ENCODE results near the gene MACC1.

DNA sequence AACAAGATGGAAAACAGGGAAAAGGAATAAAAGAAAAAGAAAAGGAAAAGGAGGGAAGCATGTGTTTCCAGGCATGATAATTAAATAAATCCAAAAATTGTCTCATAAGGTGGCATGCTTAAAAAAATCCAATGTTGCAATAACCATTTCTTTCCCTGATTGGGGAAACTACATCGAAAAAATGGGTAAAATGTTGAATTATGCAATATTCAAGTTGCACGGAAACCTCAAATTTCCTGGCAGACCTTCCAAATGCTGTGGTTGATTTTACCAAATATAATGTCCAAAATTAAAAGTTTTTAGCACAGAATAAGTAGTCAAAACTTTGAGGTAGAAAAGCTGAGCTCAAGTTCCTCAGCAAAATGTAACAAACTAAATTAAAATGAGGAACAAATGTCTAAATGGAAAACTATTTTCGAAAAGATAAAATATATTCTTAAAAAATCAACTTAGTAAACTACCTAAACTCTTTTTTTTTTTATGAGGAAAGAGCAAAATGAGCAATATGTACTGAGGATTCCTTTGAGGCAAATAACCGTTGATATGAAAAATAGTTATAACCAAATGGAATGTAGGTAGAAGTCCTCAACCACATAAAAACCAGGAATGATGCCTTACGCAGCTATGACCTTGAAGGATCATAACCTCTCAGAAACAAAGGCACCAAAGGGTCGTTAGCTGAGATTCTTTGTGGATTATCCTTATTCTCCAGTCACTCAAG is 52.6 kb downstream of the MACC1 start:
- TF ChIP-seq, protein P1, sequence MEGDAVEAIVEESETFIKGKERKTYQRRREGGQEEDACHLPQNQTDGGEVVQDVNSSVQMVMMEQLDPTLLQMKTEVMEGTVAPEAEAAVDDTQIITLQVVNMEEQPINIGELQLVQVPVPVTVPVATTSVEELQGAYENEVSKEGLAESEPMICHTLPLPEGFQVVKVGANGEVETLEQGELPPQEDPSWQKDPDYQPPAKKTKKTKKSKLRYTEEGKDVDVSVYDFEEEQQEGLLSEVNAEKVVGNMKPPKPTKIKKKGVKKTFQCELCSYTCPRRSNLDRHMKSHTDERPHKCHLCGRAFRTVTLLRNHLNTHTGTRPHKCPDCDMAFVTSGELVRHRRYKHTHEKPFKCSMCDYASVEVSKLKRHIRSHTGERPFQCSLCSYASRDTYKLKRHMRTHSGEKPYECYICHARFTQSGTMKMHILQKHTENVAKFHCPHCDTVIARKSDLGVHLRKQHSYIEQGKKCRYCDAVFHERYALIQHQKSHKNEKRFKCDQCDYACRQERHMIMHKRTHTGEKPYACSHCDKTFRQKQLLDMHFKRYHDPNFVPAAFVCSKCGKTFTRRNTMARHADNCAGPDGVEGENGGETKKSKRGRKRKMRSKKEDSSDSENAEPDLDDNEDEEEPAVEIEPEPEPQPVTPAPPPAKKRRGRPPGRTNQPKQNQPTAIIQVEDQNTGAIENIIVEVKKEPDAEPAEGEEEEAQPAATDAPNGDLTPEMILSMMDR (IDR thresholded peaks at IDR 0.05), result no peak
- no peak for TF ChIP-seq POLR2A (IDR thresholded peaks at IDR 0.05)
- TF ChIP-seq EP300 (IDR thresholded peaks at IDR 0.05), result peak in 1 of 2 donors; percentile 65

All from tibial nerve (tissue), 4 donors.